Aorta (tissue), 5 donors: Measurements from ENCODE around the gene CA9. TPM values are rescaled to one million over a fixed set of nuclear protein-coding genes. Genes with fewer than 3 reads are reported as not detected.

Experiments
- ATAC-seq: fragments of 200-7000 bp; cut with Tn5 transposase; one replicate; pipeline ENCODE4 v1.9.1; 2022; ENCODE audit warnings: moderate library complexity; ENCODE audit not compliant: low FRiP score
- DNase-seq, 2 donors: peaks; one replicate each; pipeline ENCODE4 v3.0.0-alpha.2; 2020
- H3K27ac ChIP-seq, 2 donors: one replicate each; pipeline ENCODE4 v1.5.1; 2013; ENCODE audit warnings: low read length in 2 of 2, mild to moderate bottlenecking in 2 of 2, moderate library complexity in 2 of 2, control low read depth in 1 of 2, inconsistent platforms in 1 of 2, low read depth in 1 of 2
- H3K27me3 ChIP-seq, 2 donors: one replicate each; pipeline ENCODE4 v1.6.1; 2013; ENCODE audit warnings: control low read depth in 1 of 2, low read length in 1 of 2, mild to moderate bottlenecking in 1 of 2, moderate library complexity in 1 of 2; ENCODE audit not compliant: insufficient read depth in 2 of 2, control insufficient read depth in 1 of 2
- H3K36me3 ChIP-seq, 2 donors: one replicate each; pipeline ENCODE4 v1.6.1; 2013; ENCODE audit warnings: control low read depth in 1 of 2, low read length in 1 of 2, mild to moderate bottlenecking in 1 of 2; ENCODE audit not compliant: insufficient read depth in 2 of 2, control insufficient read depth in 1 of 2
- H3K4me1 ChIP-seq, 2 donors: one replicate each; pipeline ENCODE4 v1.6.1; 2013; ENCODE audit warnings: low read length in 2 of 2, control low read depth in 1 of 2, mild to moderate bottlenecking in 1 of 2, moderate library complexity in 1 of 2; ENCODE audit not compliant: insufficient read depth in 2 of 2, control insufficient read depth in 1 of 2
- H3K4me3 ChIP-seq, 2 donors: one replicate each; pipeline ENCODE4 v1.5.1; 2013; ENCODE audit warnings: low read length in 2 of 2, control low read depth in 1 of 2, mild to moderate bottlenecking in 1 of 2
- H3K9me3 ChIP-seq: one replicate; pipeline ENCODE4 v1.6.1; 2013; ENCODE audit warnings: mild to moderate bottlenecking, low read length; ENCODE audit not compliant: control insufficient read depth
- WGBS, 2 donors: extraction: QIAGEN DNeasy Blood & Tissue Kit; methylation state at CpG; one replicate each; pipeline ENCODE4 v1.1.7; 2013; 5-methylcytosine and 5-hydroxymethylcytosine counted together
- intact Hi-C, 2 donors: fragments of 100-400 bp; cut with DNase I; formaldehyde crosslinking; loops; one replicate each; pipeline versions ENCODE4 v1.14.2 to v1.15.0; 2022
- polyA plus RNA-seq, 2 donors: library from polyadenylated mRNA; stranded (reverse); fragments of 200-250 nt; gene quantifications; one replicate each; pipeline ENCODE4 v1.2.3, GENCODE V29; 2013
- total RNA-seq, 2 donors: library from RNA; stranded (reverse); fragmentation: NEBNext Ultra II Directional; extraction: Animal tissue kit (Norgen Biotek cat#: 25700); gene quantifications; one replicate each; pipeline ENCODE4 v1.2.1, GENCODE V29; 2021
- donor health status: healthy with polysubstance abuse.
- donor health status: Bipolar disorder and iron deficiency.
- donor health status: DM: no; HTN: no; CAD: no.
- donor health status: DM: no; HTN: no; CAD: no.
- donor health status: DM: yes; HTN: yes; CAD: no.

CA9 gene
- total and polyA plus RNA-seq, 4 donors = 0.79 to 8.8 (median 4.3) TPM; not detected in 1

GRCh38 chr9:35717132-35717870, 43.6 kb downstream of the CA9 start:
- H3K4me1 ChIP-seq = no peaks in the 10 kb centered on the region
- H3K9me3 ChIP-seq = no peaks in the 10 kb centered on the region
- H3K27ac ChIP-seq = no peak overlapping the region
- H3K36me3 ChIP-seq = peaks cover 21 to 59% of the 10 kb centered on the region in 2 donors
- 75 to 78% methylated on average over 14 of the region's 14 CpGs for WGBS, 2 donors
- H3K4me3 ChIP-seq = no peak overlapping the region
- ATAC-seq (no peak), DNase-seq (peak; percentile 33 to 47)
- H3K27me3 ChIP-seq = no peaks in the 10 kb centered on the region
- intact Hi-C loops = no loop called here

GRCh38 chr9:35718721-35719511, 45.2 kb downstream of the CA9 start:
- Histone ChIP-seq H3K27me3 (no peaks in the 10 kb centered on the region), H3K27ac (no peak overlapping the region), H3K4me3 (no peak overlapping the region), H3K4me1 (no peaks in the 10 kb centered on the region), H3K9me3 (no peaks in the 10 kb centered on the region), H3K36me3 (peaks cover 21 to 55% of the 10 kb centered on the region in 2 donors)
- 78 to 80% methylated on average over 15 of the region's 15 CpGs for WGBS, 2 donors
- ATAC-seq (no peak), DNase-seq (peak in 1 of 2 donors; percentile 24)
- intact Hi-C loops = loop anchor here in 1 of 2 donors (2.0 kb wide), 1 partner anchor 20 kb away; no protein-coding TSS in a partner anchor

GRCh38 chr9:35719546-35719945, 45.8 kb downstream of the CA9 start:
- intact Hi-C loops = loop anchor here in 1 of 2 donors (2.0 kb wide), 1 partner anchor 21 kb away; no protein-coding TSS in a partner anchor
- Histone ChIP-seq H3K4me3 (no peak overlapping the region), H3K9me3 (no peaks in the 10 kb centered on the region), H3K36me3 (peaks cover 26 to 51% of the 10 kb centered on the region in 2 donors), H3K27ac (no peak overlapping the region), H3K27me3 (no peaks in the 10 kb centered on the region), H3K4me1 (no peaks in the 10 kb centered on the region)
- WGBS, 2 donors = 86 to 88% methylated on average over 4 of the region's 4 CpGs
- no peak for ATAC-seq
- DNase-seq = peak in 1 of 2 donors; percentile 22

- no peak overlapping the region for H3K4me3 ChIP-seq
- H3K27ac ChIP-seq = no peak overlapping the region
- ATAC-seq (no peak), DNase-seq (no peak)
- H3K9me3 ChIP-seq = no peaks in the 10 kb centered on the region
- peaks cover 0 to 2% of the 10 kb centered on the region in 2 donors for H3K4me1 ChIP-seq
- no peaks in the 10 kb centered on the region for H3K27me3 ChIP-seq
- intact Hi-C loops = no loop called here
- WGBS, 2 donors = 71 to 79% methylated on average over 2 of the region's 2 CpGs
- peaks cover 18 to 37% of the 10 kb centered on the region in 2 donors for H3K36me3 ChIP-seq
Observed at GRCh38 chr9:35723426-35723825, 49.7 kb downstream of the CA9 start.

- Histone ChIP-seq H3K27me3 (no peaks in the 10 kb centered on the region), H3K4me1 (peaks cover 0 to 2% of the 10 kb centered on the region in 2 donors), H3K36me3 (peaks cover 18 to 34% of the 10 kb centered on the region in 2 donors), H3K27ac (no peak overlapping the region), H3K4me3 (no peak overlapping the region), H3K9me3 (no peaks in the 10 kb centered on the region)
- DNase-seq (peak in 1 of 2 donors; percentile 38), ATAC-seq (no peak)
- intact Hi-C loops = no loop called here
- WGBS, 2 donors = 85 to 88% methylated on average over 8 of the region's 8 CpGs
Observed at GRCh38 chr9:35723908-35724307, 50.2 kb downstream of the CA9 start.

GRCh38 chr9:35725362-35725761, 51.6 kb downstream of the CA9 start:
- H3K27me3 ChIP-seq = no peaks in the 10 kb centered on the region
- DNase-seq = peak in 1 of 2 donors; percentile 42
- no peak overlapping the region for H3K4me3 ChIP-seq
- peaks cover 0 to 2% of the 10 kb centered on the region in 2 donors for H3K4me1 ChIP-seq
- intact Hi-C loops = no loop called here
- no peaks in the 10 kb centered on the region for H3K9me3 ChIP-seq
- H3K27ac ChIP-seq = no peak overlapping the region
- peaks cover 14 to 21% of the 10 kb centered on the region in 2 donors for H3K36me3 ChIP-seq
- ATAC-seq = no peak
- 89 to 91% methylated on average over 11 of the region's 11 CpGs for WGBS, 2 donors

GRCh38 chr9:35726931-35727330, 53.2 kb downstream of the CA9 start:
- no peaks in the 10 kb centered on the region for H3K27me3 ChIP-seq
- peak overlapping the region in 1 of 2 donors; percentile 18 for H3K4me3 ChIP-seq
- WGBS, 2 donors = 0 to 2% methylated on average over 3 of the region's 3 CpGs
- peaks cover 10 to 12% of the 10 kb centered on the region in 2 donors for H3K36me3 ChIP-seq
- peaks cover 0 to 2% of the 10 kb centered on the region in 2 donors for H3K4me1 ChIP-seq
- H3K9me3 ChIP-seq = no peaks in the 10 kb centered on the region
- ATAC-seq = peak; percentile 60
- intact Hi-C loops = loop anchor here in 1 of 2 donors (2.0 kb wide), 1 partner anchor 28 kb away; no protein-coding TSS in a partner anchor
- peak; percentile 81 to 88 for DNase-seq
- peak overlapping the region; percentile 77 to 92 for H3K27ac ChIP-seq

- H3K4me1 ChIP-seq = peaks cover 0 to 2% of the 10 kb centered on the region in 2 donors
- DNase-seq = peak in 1 of 2 donors; percentile 46
- 2% methylated on average over 5 of the region's 5 CpGs for WGBS, 2 donors
- no peaks in the 10 kb centered on the region for H3K9me3 ChIP-seq
- peak overlapping the region; percentile 2 to 18 for H3K4me3 ChIP-seq
- no peak for ATAC-seq
- H3K27me3 ChIP-seq = no peaks in the 10 kb centered on the region
- H3K36me3 ChIP-seq = peaks cover 10% of the 10 kb centered on the region in 2 donors
- intact Hi-C loops = loop anchor here (1.0 to 2.0 kb wide), 4 partner anchors 29 to 68 kb away; no protein-coding TSS in a partner anchor
- H3K27ac ChIP-seq = peak overlapping the region; percentile 77 to 92
Observed at GRCh38 chr9:35727676-35728040, 53.9 kb downstream of the CA9 start.
